ENCODE results near the gene LITAF. TPM values are rescaled to one million over a fixed set of nuclear protein-coding genes. Genes with fewer than 3 reads are reported as not detected.
"Not testable (repeated sequence)": the region's sequence is repeated elsewhere in the genome, so short reads cannot be mapped to it uniquely, and the experiment has no call there.

LITAF gene
- total RNA-seq, 4 donors from 2014 or later: 54.8 to 73.0 (median 65.3) TPM

DNA sequence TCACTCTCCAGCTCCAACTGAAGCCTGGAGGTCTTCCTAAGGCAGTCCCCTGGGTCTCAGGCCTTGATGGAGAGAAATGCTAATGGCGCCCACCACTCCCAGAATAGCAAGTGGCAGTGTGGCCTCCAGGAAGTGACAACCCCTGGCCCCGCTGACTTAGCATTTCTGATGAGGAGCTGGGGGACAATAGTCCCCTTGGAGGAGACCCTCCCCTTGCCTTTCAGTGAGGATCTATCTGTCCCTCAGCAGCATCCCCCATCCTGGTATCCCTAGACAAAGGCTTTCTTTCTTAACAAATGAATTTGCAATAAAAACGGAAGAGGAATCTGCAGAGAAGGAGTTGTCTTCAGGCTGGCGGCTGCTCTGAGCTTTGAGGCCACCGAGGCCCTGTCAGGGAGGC lies 68.8 kb downstream of the LITAF start:
- WGBS, 2 donors: 49 to 54% methylated on average over 5 of the region's 5 CpGs
- Histone ChIP-seq H3K27ac (no peak overlapping the region), H3K9me3 (peaks cover 0 to 15% (median 5%) of the 10 kb centered on the region in 4 donors), H3K27me3 (no peaks in the 10 kb centered on the region), H3K4me3 (no peak overlapping the region), H3K36me3 (peaks cover 0 to 5% (median 0%) of the 10 kb centered on the region in 3 donors), H3K4me1 (no peaks in the 10 kb centered on the region)
- DNase-seq (ENCODE audit: low spot score in 2 of 2): no peak
- no peak for TF ChIP-seq EP300 (IDR thresholded peaks at IDR 0.05)

DNA sequence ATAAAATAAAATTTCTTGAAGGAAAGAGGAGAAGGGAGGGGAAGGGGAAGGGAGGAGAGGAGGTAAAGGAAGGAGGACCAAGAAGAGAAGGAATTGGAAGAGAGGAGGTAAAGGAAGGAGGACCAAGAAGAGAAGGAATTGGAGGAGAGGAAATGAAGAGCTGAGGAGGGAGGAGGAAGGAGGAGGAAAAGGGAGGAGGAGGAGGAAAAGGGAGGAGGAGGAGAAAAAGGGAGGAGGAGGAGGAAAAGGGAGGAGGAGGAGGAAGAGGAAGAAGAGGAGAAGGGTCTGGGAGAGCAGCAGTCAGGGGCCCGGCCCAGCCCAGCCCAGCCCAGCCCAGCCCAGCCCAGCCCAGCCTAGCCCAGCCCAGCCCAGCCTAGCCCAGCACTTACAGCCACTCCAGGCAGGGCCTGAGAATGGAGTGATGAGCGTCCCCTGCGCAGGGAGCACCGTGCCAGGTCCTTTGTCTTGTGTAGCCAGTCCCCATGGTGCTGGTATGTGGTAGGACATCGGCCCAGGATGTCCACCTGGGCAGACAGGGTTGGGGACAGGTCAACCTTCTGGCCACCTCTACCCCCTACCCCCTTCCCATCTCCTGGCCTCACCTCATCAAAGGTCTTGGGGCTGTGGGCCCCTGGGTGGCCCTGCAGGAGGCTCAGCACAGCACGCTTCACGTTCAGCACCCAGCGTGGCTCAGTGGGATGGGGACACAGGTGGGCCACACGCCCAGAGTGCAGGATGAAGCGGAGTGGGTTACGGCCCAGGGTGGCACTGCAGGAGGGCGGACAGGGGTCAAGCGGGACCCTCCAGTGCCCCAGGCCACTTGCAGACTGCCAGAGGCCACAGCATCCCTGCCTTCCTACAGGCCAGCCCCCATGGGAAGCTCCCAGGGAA lies 70.9 kb downstream of the LITAF start:
- H3K4me3 ChIP-seq: no peak overlapping the region
- no peaks in the 10 kb centered on the region for H3K36me3 ChIP-seq
- 70 to 96% methylated on average over 7 to 11 of the region's 13 CpGs for WGBS, 2 donors
- peaks cover 0 to 4% (median 1%) of the 10 kb centered on the region in 4 donors for H3K9me3 ChIP-seq
- no peaks in the 10 kb centered on the region for H3K27me3 ChIP-seq
- DNase-seq (ENCODE audit: low spot score in 2 of 2): no peak
- no peak overlapping the region for H3K27ac ChIP-seq
- no peaks in the 10 kb centered on the region for H3K4me1 ChIP-seq
- TF ChIP-seq POLR2A (IDR thresholded peaks at IDR 0.05): no peak
- TF ChIP-seq, protein P1, sequence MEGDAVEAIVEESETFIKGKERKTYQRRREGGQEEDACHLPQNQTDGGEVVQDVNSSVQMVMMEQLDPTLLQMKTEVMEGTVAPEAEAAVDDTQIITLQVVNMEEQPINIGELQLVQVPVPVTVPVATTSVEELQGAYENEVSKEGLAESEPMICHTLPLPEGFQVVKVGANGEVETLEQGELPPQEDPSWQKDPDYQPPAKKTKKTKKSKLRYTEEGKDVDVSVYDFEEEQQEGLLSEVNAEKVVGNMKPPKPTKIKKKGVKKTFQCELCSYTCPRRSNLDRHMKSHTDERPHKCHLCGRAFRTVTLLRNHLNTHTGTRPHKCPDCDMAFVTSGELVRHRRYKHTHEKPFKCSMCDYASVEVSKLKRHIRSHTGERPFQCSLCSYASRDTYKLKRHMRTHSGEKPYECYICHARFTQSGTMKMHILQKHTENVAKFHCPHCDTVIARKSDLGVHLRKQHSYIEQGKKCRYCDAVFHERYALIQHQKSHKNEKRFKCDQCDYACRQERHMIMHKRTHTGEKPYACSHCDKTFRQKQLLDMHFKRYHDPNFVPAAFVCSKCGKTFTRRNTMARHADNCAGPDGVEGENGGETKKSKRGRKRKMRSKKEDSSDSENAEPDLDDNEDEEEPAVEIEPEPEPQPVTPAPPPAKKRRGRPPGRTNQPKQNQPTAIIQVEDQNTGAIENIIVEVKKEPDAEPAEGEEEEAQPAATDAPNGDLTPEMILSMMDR (IDR thresholded peaks at IDR 0.05): no peak
- TF ChIP-seq EP300 (IDR thresholded peaks at IDR 0.05): no peak

DNA sequence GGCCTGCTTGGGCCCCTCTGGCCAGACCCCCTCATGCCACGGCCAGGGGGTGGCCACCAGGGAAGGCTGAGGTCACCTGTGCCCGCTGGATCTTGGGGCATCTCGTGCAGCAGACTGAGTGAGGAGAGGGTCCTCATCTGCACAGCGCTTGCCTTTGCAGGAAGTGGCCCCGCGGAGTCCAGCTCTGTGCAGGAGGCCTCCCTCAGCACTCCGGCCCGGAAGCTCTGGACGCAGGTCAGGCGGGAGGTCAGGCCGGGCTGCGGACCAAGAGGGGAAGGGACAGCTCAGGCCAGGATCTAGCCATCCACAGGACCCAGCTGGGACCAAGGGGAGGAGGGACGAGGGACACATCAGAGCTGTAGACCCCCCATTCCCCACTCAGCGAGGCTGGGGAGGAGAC lies 72.4 kb downstream of the LITAF start:
- H3K4me1 ChIP-seq: no peaks in the 10 kb centered on the region
- H3K27ac ChIP-seq: no peak overlapping the region
- H3K27me3 ChIP-seq: no peaks in the 10 kb centered on the region
- WGBS, 2 donors: 87 to 91% methylated on average over 11 to 14 of the region's 14 CpGs
- H3K36me3 ChIP-seq: no peaks in the 10 kb centered on the region
- no peak for DNase-seq (ENCODE audit: low spot score in 2 of 2)
- no peak for TF ChIP-seq EP300 (IDR thresholded peaks at IDR 0.05)
- TF ChIP-seq, protein P1 (IDR thresholded peaks at IDR 0.05): no peak
- no peak for TF ChIP-seq POLR2A (IDR thresholded peaks at IDR 0.05)
- no peaks in the 10 kb centered on the region for H3K9me3 ChIP-seq
- no peak overlapping the region for H3K4me3 ChIP-seq

DNA sequence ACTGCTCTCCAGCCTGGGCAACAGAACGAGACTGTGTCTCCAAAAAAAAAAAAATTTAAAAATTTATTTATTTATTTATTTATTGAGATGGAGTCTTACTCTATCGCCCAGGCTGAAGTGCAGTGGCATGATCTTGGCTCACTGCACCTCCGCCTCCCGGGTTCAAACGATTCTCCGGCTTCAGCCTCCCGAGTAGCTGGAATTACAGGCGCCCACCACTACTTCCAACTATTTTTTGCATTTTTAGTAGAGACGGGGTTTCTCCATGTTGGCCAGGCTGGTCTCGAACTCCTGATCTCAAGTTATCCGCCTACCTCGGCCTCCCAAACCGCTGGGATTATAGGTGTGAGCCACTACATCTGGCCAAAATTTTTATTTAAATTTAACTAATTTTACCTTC lies 73.4 kb downstream of the LITAF start:
- not testable (repeated sequence) for H3K36me3 ChIP-seq; DNase-seq (ENCODE audit: low spot score in 2 of 2); H3K4me1 ChIP-seq; H3K27ac ChIP-seq; H3K4me3 ChIP-seq; H3K27me3 ChIP-seq; H3K9me3 ChIP-seq
- 93 to 97% methylated on average over 13 of the region's 13 CpGs for WGBS, 2 donors

DNA sequence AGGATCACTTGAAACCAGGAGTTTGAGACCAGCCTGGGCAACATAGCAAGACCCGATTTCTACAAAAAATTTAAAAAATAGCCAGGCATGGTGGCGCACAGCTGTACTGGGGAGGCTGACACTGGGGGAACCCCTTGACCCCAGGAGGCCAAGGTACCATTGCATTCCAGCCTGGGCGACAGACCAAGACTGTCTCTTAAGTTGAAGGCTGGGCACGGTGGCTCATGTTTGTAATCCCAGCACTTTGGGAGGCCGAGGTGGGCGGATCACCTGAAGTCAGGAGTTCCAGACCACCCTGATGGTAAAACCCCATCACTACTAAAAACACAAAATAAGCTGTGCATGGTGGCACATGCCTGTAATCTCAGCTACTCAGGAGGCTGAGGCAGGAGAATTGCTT lies 74.9 kb downstream of the LITAF start:
- 79 to 80% methylated on average over 6 of the region's 6 CpGs for WGBS, 2 donors

DNA sequence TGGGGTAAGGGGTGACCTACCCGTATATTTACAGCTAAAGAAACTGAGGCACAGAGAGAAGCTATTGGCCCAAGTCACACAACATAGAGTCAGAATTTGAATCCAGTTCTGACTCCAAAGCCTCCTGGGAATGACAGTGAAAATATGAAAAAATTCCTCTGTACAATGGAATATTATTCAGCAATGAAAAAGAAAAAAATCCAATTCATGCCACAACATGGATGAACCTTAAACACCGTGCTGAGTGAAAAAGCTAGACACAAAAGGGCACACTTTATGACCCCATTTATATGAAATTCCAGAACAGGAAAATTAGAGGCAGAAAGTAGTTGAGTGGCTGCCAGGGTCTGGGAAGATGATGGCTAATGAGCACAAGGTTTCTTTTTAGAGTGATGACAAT lies 75.4 kb downstream of the LITAF start:
- H3K27ac ChIP-seq: no peak overlapping the region
- TF ChIP-seq, protein P1 (IDR thresholded peaks at IDR 0.05): no peak
- TF ChIP-seq EP300 (IDR thresholded peaks at IDR 0.05) (no peak), POLR2A (IDR thresholded peaks at IDR 0.05) (no peak)
- WGBS, 2 donors: 74 to 81% methylated on average over 2 of the region's 2 CpGs

More for the DNA sequence above, 74.9 kb downstream of the LITAF start:
- Histone ChIP-seq H3K27ac (no peak overlapping the region), H3K9me3 (no peaks in the 10 kb centered on the region), H3K4me3 (no peak overlapping the region), H3K27me3 (no peaks in the 10 kb centered on the region), H3K4me1 (no peaks in the 10 kb centered on the region), H3K36me3 (no peaks in the 10 kb centered on the region)
- DNase-seq (ENCODE audit: low spot score in 2 of 2): no peak
- TF ChIP-seq EP300 (IDR thresholded peaks at IDR 0.05): no peak
- TF ChIP-seq POLR2A (IDR thresholded peaks at IDR 0.05): no peak
- TF ChIP-seq, protein P1 (IDR thresholded peaks at IDR 0.05): no peak

More for the DNA sequence above, 75.4 kb downstream of the LITAF start:
- H3K4me3 ChIP-seq: no peak overlapping the region
- no peaks in the 10 kb centered on the region for H3K4me1 ChIP-seq
- no peaks in the 10 kb centered on the region for H3K27me3 ChIP-seq
- no peaks in the 10 kb centered on the region for H3K36me3 ChIP-seq
- no peaks in the 10 kb centered on the region for H3K9me3 ChIP-seq
- no peak for DNase-seq (ENCODE audit: low spot score in 2 of 2)
